Measurements from ENCODE around the gene HRK. TPM values are rescaled to one million over a fixed set of nuclear protein-coding genes. Genes with fewer than 3 reads are reported as not detected.

Gene HRK
- total RNA-seq, 1 experiment from 2014 or later: 0.55 TPM

DNA sequence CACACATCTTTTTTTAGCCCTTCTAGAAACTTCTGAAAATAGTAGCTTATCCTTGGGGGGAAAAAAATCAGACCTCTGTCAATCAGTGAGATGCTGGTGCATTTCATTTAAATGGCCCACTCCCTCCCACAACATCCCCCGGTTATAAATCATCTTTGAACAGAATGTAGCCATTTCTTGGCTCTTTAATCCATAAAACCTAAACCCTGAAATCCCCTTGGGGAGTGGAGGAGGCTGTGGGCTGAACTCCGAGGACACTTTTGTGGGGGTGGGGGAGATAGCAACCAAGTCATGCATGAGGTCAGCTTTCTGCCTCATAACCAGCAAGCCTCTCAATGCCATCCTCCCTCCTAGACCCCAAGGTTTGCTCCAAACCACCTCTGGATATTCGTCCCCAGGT is 21.0 kb downstream of the HRK start:
- Histone ChIP-seq H3K4me2 (no peak overlapping the region), H3K27ac (no peak overlapping the region), H3K9me2 (ENCODE audit: insufficient read depth) (no peaks in the 10 kb centered on the region), H3F3A (ENCODE audit: insufficient read depth, low read depth) (peaks cover 8% of the 10 kb centered on the region; the same call in 1 of the 2 replicates), H3K36me3 (ENCODE audit: low read depth) (no peaks in the 10 kb centered on the region), H2AFZ (no peak overlapping the region), H4K20me1 (ENCODE audit: insufficient read depth) (no peaks in the 10 kb centered on the region), H3K27me3 (ENCODE audit: insufficient read depth, low read depth) (no peaks in the 10 kb centered on the region), H3K9me3 (ENCODE audit: insufficient read depth, low read depth) (no peaks in the 10 kb centered on the region), H3K4me3 (no peak overlapping the region), H3K4me1 (replicated peaks; ENCODE audit: insufficient read depth) (peaks cover 33% of the 10 kb centered on the region), H3K79me2 (ENCODE audit: low read depth) (no peaks in the 10 kb centered on the region)
- intact Hi-C loops (cut with micrococcal nuclease; ENCODE audit: unreplicated experiment): loop anchor here (5.0 kb wide), 1 partner anchor 43 kb away; no protein-coding TSS in a partner anchor
- TF ChIP-seq, protein P1, sequence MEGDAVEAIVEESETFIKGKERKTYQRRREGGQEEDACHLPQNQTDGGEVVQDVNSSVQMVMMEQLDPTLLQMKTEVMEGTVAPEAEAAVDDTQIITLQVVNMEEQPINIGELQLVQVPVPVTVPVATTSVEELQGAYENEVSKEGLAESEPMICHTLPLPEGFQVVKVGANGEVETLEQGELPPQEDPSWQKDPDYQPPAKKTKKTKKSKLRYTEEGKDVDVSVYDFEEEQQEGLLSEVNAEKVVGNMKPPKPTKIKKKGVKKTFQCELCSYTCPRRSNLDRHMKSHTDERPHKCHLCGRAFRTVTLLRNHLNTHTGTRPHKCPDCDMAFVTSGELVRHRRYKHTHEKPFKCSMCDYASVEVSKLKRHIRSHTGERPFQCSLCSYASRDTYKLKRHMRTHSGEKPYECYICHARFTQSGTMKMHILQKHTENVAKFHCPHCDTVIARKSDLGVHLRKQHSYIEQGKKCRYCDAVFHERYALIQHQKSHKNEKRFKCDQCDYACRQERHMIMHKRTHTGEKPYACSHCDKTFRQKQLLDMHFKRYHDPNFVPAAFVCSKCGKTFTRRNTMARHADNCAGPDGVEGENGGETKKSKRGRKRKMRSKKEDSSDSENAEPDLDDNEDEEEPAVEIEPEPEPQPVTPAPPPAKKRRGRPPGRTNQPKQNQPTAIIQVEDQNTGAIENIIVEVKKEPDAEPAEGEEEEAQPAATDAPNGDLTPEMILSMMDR (conservative IDR thresholded peaks at IDR 0.05): no peak
- TF ChIP-seq EZH2 (IDR thresholded peaks at IDR 0.05; ENCODE audit: low read depth): no peak
- no peak for DNase-seq
- ChIA-PET POLR2A (ENCODE audit: unreplicated experiment) (no interaction called here), CTCF (no interaction called here)
- no TSS peak for BruUV-seq (replicated peaks)

DNA sequence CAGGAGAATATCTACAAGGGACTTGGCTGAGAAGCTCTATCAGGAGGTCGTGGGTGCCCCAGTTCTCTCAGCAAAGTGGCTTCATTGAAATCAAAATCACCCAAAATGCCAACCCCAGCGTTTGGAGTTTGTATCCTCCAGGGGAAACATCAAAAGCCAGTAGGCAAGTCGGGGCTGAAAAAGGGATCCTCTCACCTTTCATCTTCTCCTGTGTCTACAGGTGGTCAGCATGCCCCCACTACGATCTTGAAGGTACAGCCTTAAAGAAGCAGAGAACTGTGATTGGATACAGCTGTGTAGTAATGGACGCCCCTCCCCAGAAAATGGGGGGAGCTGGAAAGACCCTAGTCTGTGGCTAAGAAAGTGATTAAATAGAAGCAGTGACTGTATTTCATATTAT is 22.2 kb downstream of the HRK start:
- no peak overlapping the region for H3K27ac ChIP-seq
- H3F3A ChIP-seq (ENCODE audit: insufficient read depth, low read depth): no peaks in the 10 kb centered on the region
- CTCF ChIA-PET: no interaction called here
- H3K27me3 ChIP-seq (ENCODE audit: insufficient read depth, low read depth): no peaks in the 10 kb centered on the region
- no peaks in the 10 kb centered on the region for H3K9me2 ChIP-seq (ENCODE audit: insufficient read depth)
- TF ChIP-seq EZH2 (IDR thresholded peaks at IDR 0.05; ENCODE audit: low read depth): no peak
- TF ChIP-seq, protein P1 (conservative IDR thresholded peaks at IDR 0.05): no peak
- H3K36me3 ChIP-seq (ENCODE audit: low read depth): no peaks in the 10 kb centered on the region
- H3K9me3 ChIP-seq (ENCODE audit: insufficient read depth, low read depth): no peaks in the 10 kb centered on the region
- H3K4me2 ChIP-seq: no peak overlapping the region
- H4K20me1 ChIP-seq (ENCODE audit: insufficient read depth): no peaks in the 10 kb centered on the region
- BruUV-seq (replicated peaks): no TSS peak
- no peaks in the 10 kb centered on the region for H3K79me2 ChIP-seq (ENCODE audit: low read depth)
- intact Hi-C loops (cut with micrococcal nuclease; ENCODE audit: unreplicated experiment): no loop called here
- POLR2A ChIA-PET (ENCODE audit: unreplicated experiment): no interaction called here
- no peak for DNase-seq
- peaks cover 22% of the 10 kb centered on the region for H3K4me1 ChIP-seq (replicated peaks; ENCODE audit: insufficient read depth)
- H3K4me3 ChIP-seq: no peak overlapping the region
- H2AFZ ChIP-seq: no peak overlapping the region

DNA sequence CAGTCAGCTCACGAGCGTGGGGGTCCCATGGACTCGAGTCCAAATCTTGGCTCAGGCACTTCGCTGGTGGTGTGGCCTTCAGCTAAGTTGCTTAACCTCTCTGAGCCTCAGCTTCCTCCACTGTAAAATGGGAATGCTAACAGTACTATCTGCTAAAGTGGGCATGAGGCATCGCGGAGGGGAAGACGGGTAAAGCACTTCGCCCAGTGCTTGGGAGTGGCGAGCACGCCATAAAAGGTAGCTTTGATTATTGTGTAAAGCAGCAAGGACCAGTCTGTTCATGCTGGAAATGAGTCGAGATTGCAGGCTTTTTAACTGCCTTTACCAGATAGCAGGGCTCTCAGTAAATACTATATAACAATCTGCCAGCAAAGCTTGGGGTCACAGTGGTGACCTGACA is 24.5 kb downstream of the HRK start:
- H3K27ac ChIP-seq: no peak overlapping the region
- H3K4me2 ChIP-seq: no peak overlapping the region
- POLR2A ChIA-PET (ENCODE audit: unreplicated experiment): no interaction called here
- no TSS peak for BruUV-seq (replicated peaks)
- no peak overlapping the region for H3K4me3 ChIP-seq
- no peak for TF ChIP-seq EZH2 (IDR thresholded peaks at IDR 0.05; ENCODE audit: low read depth)
- TF ChIP-seq, protein P1 (conservative IDR thresholded peaks at IDR 0.05): no peak
- no peaks in the 10 kb centered on the region for H3K79me2 ChIP-seq (ENCODE audit: low read depth)
- peaks cover 15% of the 10 kb centered on the region for H3K4me1 ChIP-seq (replicated peaks; ENCODE audit: insufficient read depth)
- intact Hi-C loops (cut with micrococcal nuclease; ENCODE audit: unreplicated experiment): no loop called here
- no peaks in the 10 kb centered on the region for H3K9me3 ChIP-seq (ENCODE audit: insufficient read depth, low read depth)
- H2AFZ ChIP-seq: no peak overlapping the region
- H4K20me1 ChIP-seq (ENCODE audit: insufficient read depth): no peaks in the 10 kb centered on the region
- DNase-seq: no peak
- no peaks in the 10 kb centered on the region for H3K27me3 ChIP-seq (ENCODE audit: insufficient read depth, low read depth)
- no peaks in the 10 kb centered on the region for H3F3A ChIP-seq (ENCODE audit: insufficient read depth, low read depth)
- H3K36me3 ChIP-seq (ENCODE audit: low read depth): no peaks in the 10 kb centered on the region
- CTCF ChIA-PET: no interaction called here
- H3K9me2 ChIP-seq (ENCODE audit: insufficient read depth): no peaks in the 10 kb centered on the region

Data from PC-9 (cell line).